SU-DHL-6 (cell line): ENCODE results near the gene SHC3.

ENCODE experiments used
- H2AFZ ChIP-seq: fragments of 200-600 bp; sonication (generic); 2 replicates; pipeline ENCODE4 v1.6.1; 2014; ENCODE audit warnings: low read depth, mild to moderate bottlenecking, moderate library complexity, mixed read lengths, antibody characterized with exemption, low read length; ENCODE audit not compliant: severe bottlenecking
- H3F3A ChIP-seq: fragments of 200-600 bp; shearing (Covaris generic); 2 replicates; pipeline ENCODE4 v1.6.0; 2016; ENCODE audit warnings: antibody characterized with exemption, mild to moderate bottlenecking; ENCODE audit not compliant: insufficient read depth
- H3K27ac ChIP-seq: fragments of 200-600 bp; sonication (generic); 2 replicates; pipeline ENCODE4 v1.5.1; 2016; ENCODE audit warnings: low read depth, mild to moderate bottlenecking, low read length, moderate library complexity, mixed read lengths
- H3K27me3 ChIP-seq: fragments of 200-600 bp; sonication (generic), shearing (Covaris generic); 2 replicates; pipeline ENCODE4 v1.6.0; 2014; ENCODE audit warnings: mild to moderate bottlenecking, low read length
- H3K36me3 ChIP-seq: fragments of 200-600 bp; sonication (generic); 2 replicates; pipeline ENCODE4 v1.6.1; 2014; ENCODE audit warnings: mild to moderate bottlenecking, low read length, mixed read lengths
- H3K4me2 ChIP-seq: fragments of 300-600, 200-600 bp; shearing (Covaris generic), sonication (generic); 2 replicates; pipeline ENCODE4 v1.6.0; 2014; ENCODE audit warnings: low read length, low read depth, mild to moderate bottlenecking; ENCODE audit not compliant: poor library complexity, severe bottlenecking
- H3K4me3 ChIP-seq: fragments of 200-600 bp; sonication (generic); 2 replicates; pipeline ENCODE4 v1.5.1; 2014; ENCODE audit warnings: antibody characterized with exemption, low read length, mild to moderate bottlenecking, mixed read lengths; ENCODE audit not compliant: insufficient read depth, poor library complexity, severe bottlenecking
- H3K79me2 ChIP-seq: fragments of 200-600 bp; sonication (generic); 2 replicates; pipeline ENCODE4 v1.6.1; 2014; ENCODE audit warnings: mild to moderate bottlenecking, low read length, moderate library complexity; ENCODE audit not compliant: insufficient read depth
- H3K9ac ChIP-seq: fragments of 200-600 bp; sonication (generic); 2 replicates; pipeline ENCODE4 v1.7.0; 2014; ENCODE audit warnings: mild to moderate bottlenecking, low read length
- H3K9me2 ChIP-seq: fragments of 200-600 bp; sonication (generic); replicated peaks from 2 replicates; pipeline ENCODE4 v1.6.1; 2014; ENCODE audit warnings: low read length; ENCODE audit not compliant: insufficient read depth
- H3K9me3 ChIP-seq: fragments of 200-600 bp; sonication (generic); 2 replicates; pipeline ENCODE4 v1.6.1; 2014; ENCODE audit warnings: low read length, mixed read lengths; ENCODE audit not compliant: insufficient read depth
- H4K20me1 ChIP-seq: fragments of 200-600 bp; sonication (generic); 2 replicates; pipeline ENCODE4 v1.6.1; 2014; ENCODE audit warnings: low read depth, mild to moderate bottlenecking, antibody characterized with exemption, low read length, moderate library complexity, mixed read lengths
- CTCF ChIP-seq: fragments of 200-600 bp; sonication (generic); IDR thresholded peaks from one replicate; pipeline ENCODE4 v1.5.1; 2017; ENCODE audit warnings: antibody characterized with exemption, mild to moderate bottlenecking, low read length, moderate library complexity; ENCODE audit not compliant: insufficient read depth, poor library complexity, severe bottlenecking
- EZH2phosphoT487 ChIP-seq: fragments of 200-600 bp; sonication (generic), shearing (Covaris generic); conservative IDR thresholded peaks from 2 replicates; pipeline ENCODE4 v1.6.1; 2018; ENCODE audit warnings: mild to moderate bottlenecking, antibody characterized with exemption, low read length, moderate library complexity, mixed read lengths

SHC3 gene

GRCh38 chr9:89160806-89161205, 17.8 kb downstream of the SHC3 start:
- H3F3A ChIP-seq, result no peaks in the 10 kb centered on the region
- H3K36me3 ChIP-seq, result no peaks in the 10 kb centered on the region
- peaks cover 3% of the 10 kb centered on the region; the same call in 1 of the 2 replicates for H3K27me3 ChIP-seq
- no peak overlapping the region for H2AFZ ChIP-seq
- no peaks in the 10 kb centered on the region for H3K9me3 ChIP-seq
- H3K79me2 ChIP-seq, result no peaks in the 10 kb centered on the region
- no peaks in the 10 kb centered on the region for H3K9me2 ChIP-seq
- no peak overlapping the region for H3K4me3 ChIP-seq
- H3K27ac ChIP-seq, result no peak overlapping the region
- H4K20me1 ChIP-seq, result no peaks in the 10 kb centered on the region
- no peak overlapping the region for H3K4me2 ChIP-seq
- TF ChIP-seq CTCF, result no peak
- no peak for TF ChIP-seq EZH2phosphoT487
- H3K9ac ChIP-seq, result no peak overlapping the region

GRCh38 chr9:89154651-89155336, 23.8 kb downstream of the SHC3 start:
- Histone ChIP-seq H2AFZ (no peak overlapping the region), H3K9ac (no peak overlapping the region), H3K36me3 (no peaks in the 10 kb centered on the region), H3K27ac (no peak overlapping the region), H3K9me2 (no peaks in the 10 kb centered on the region), H3K9me3 (no peaks in the 10 kb centered on the region), H3K4me2 (no peak overlapping the region), H3F3A (no peaks in the 10 kb centered on the region), H3K79me2 (no peaks in the 10 kb centered on the region), H3K4me3 (no peak overlapping the region), H3K27me3 (peaks cover 3% of the 10 kb centered on the region; the same call in 1 of the 2 replicates), H4K20me1 (no peaks in the 10 kb centered on the region)
- TF ChIP-seq CTCF, result no peak
- no peak for TF ChIP-seq EZH2phosphoT487

- H3K4me3 ChIP-seq, result no peak overlapping the region
- H4K20me1 ChIP-seq, result no peaks in the 10 kb centered on the region
- no peak overlapping the region for H3K27ac ChIP-seq
- no peak overlapping the region for H3K4me2 ChIP-seq
- H3K9me3 ChIP-seq, result no peaks in the 10 kb centered on the region
- H2AFZ ChIP-seq, result no peak overlapping the region
- H3K79me2 ChIP-seq, result no peaks in the 10 kb centered on the region
- TF ChIP-seq EZH2phosphoT487 (no peak), CTCF (no peak)
- no peaks in the 10 kb centered on the region for H3F3A ChIP-seq
- no peaks in the 10 kb centered on the region for H3K9me2 ChIP-seq
- no peak overlapping the region for H3K9ac ChIP-seq
- H3K27me3 ChIP-seq, result peaks cover 3% of the 10 kb centered on the region; the same call in 1 of the 2 replicates
- H3K36me3 ChIP-seq, result no peaks in the 10 kb centered on the region
These were observed 24.4 kb downstream of the SHC3 start for GRCh38 chr9:89154218-89154617.
